Astrocyte (in vitro differentiated cells and primary cell): ENCODE measurements around the gene KLHL22.

Source experiments
- EZH2 ChIP-seq: IDR thresholded peaks from 2 replicates; pipeline ENCODE4 v1.6.1; 2012; ENCODE audit warnings: mild to moderate bottlenecking, low read length, inconsistent platforms; ENCODE audit not compliant: insufficient read depth
- TF ChIP-seq, protein P1 (sequence below): IDR thresholded peaks from 2 replicates; pipeline ENCODE4 v1.5.1; 2011; ENCODE audit warnings: low read depth, mild to moderate bottlenecking, inconsistent platforms, low read length, moderate library complexity; ENCODE audit not compliant: insufficient read depth

- TF ChIP-seq, protein P1, sequence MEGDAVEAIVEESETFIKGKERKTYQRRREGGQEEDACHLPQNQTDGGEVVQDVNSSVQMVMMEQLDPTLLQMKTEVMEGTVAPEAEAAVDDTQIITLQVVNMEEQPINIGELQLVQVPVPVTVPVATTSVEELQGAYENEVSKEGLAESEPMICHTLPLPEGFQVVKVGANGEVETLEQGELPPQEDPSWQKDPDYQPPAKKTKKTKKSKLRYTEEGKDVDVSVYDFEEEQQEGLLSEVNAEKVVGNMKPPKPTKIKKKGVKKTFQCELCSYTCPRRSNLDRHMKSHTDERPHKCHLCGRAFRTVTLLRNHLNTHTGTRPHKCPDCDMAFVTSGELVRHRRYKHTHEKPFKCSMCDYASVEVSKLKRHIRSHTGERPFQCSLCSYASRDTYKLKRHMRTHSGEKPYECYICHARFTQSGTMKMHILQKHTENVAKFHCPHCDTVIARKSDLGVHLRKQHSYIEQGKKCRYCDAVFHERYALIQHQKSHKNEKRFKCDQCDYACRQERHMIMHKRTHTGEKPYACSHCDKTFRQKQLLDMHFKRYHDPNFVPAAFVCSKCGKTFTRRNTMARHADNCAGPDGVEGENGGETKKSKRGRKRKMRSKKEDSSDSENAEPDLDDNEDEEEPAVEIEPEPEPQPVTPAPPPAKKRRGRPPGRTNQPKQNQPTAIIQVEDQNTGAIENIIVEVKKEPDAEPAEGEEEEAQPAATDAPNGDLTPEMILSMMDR: no peak
- TF ChIP-seq EZH2: no peak
These were observed 82.2 kb downstream of the KLHL22 start for GRCh38 chr22:20413217-20414058.
